ENCODE results near the gene LRRC1. TPM values are rescaled to one million over a fixed set of nuclear protein-coding genes. Genes with fewer than 3 reads are reported as not detected.

The LRRC1 gene
- total and polyA plus RNA-seq, 4 donors, result 0.36 to 6.4 (median 0.94) TPM

GRCh38 chr6:53892707-53893106, 97.9 kb downstream of the LRRC1 start:
- TF ChIP-seq REST (IDR thresholded peaks at IDR 0.05) (no peak), CTCF (IDR thresholded peaks at IDR 0.05; ENCODE audit: low read depth, low read length, missing input control) (no peak), GABPA (IDR thresholded peaks at IDR 0.05 in 1 of 2, conservative IDR thresholded peaks at IDR 0.05 in 1 of 2) (no peak), HNF4G (IDR thresholded peaks at IDR 0.05) (no peak), TAF1 (conservative IDR thresholded peaks at IDR 0.05) (no peak), EGR1 (IDR thresholded peaks at IDR 0.05; ENCODE audit: low read depth in 2 of 2) (no peak)
- no peak for DNase-seq (ENCODE audit: low spot score)
- Histone ChIP-seq H3K36me3 (ENCODE audit: control insufficient read depth in 4 of 4, insufficient read depth in 3 of 4, low read depth in 1 of 4, low read length in 3 of 4) (no peaks in the 10 kb centered on the region), H3K27me3 (ENCODE audit: control insufficient read depth in 4 of 4, insufficient read depth in 4 of 4, low read length in 3 of 4) (no peaks in the 10 kb centered on the region), H3K4me1 (ENCODE audit: control insufficient read depth in 4 of 4, insufficient read depth in 4 of 4, low read length in 3 of 4) (no peaks in the 10 kb centered on the region), H3K27ac (ENCODE audit: low read depth in 1 of 2, low read length in 2 of 2) (no peak overlapping the region), H3K9me3 (ENCODE audit: control insufficient read depth in 4 of 4, low read length in 3 of 4) (no peaks in the 10 kb centered on the region), H3K4me3 (ENCODE audit: low read depth in 1 of 3, low read length in 3 of 3) (no peak overlapping the region), H3K9ac (ENCODE audit: low read depth in 1 of 2, low read length in 2 of 2) (no peak overlapping the region)
- WGBS, result 86% methylated on average over 1 of the region's 1 CpG

GRCh38 chr6:53894091-53894490, 99.3 kb downstream of the LRRC1 start:
- Histone ChIP-seq H3K27ac (ENCODE audit: low read depth in 1 of 2, low read length in 2 of 2) (no peak overlapping the region), H3K9me3 (ENCODE audit: control insufficient read depth in 4 of 4, low read length in 3 of 4) (no peaks in the 10 kb centered on the region), H3K4me3 (ENCODE audit: low read depth in 1 of 3, low read length in 3 of 3) (no peak overlapping the region), H3K4me1 (ENCODE audit: control insufficient read depth in 4 of 4, insufficient read depth in 4 of 4, low read length in 3 of 4) (no peaks in the 10 kb centered on the region), H3K36me3 (ENCODE audit: control insufficient read depth in 4 of 4, insufficient read depth in 3 of 4, low read depth in 1 of 4, low read length in 3 of 4) (no peaks in the 10 kb centered on the region), H3K27me3 (ENCODE audit: control insufficient read depth in 4 of 4, insufficient read depth in 4 of 4, low read length in 3 of 4) (no peaks in the 10 kb centered on the region), H3K9ac (ENCODE audit: low read depth in 1 of 2, low read length in 2 of 2) (no peak overlapping the region)
- no peak for TF ChIP-seq RXRA (IDR thresholded peaks at IDR 0.05)
- TF ChIP-seq ZBTB33 (IDR thresholded peaks at IDR 0.05), result no peak
- no peak for TF ChIP-seq HNF4G (IDR thresholded peaks at IDR 0.05)
- TF ChIP-seq TAF1 (conservative IDR thresholded peaks at IDR 0.05), result no peak
- no peak for TF ChIP-seq RAD21 (IDR thresholded peaks at IDR 0.05)
- no peak for TF ChIP-seq CTCF (IDR thresholded peaks at IDR 0.05; ENCODE audit: low read depth, low read length, missing input control)
- TF ChIP-seq HNF4A (conservative IDR thresholded peaks at IDR 0.05), result no peak
- no peak for TF ChIP-seq JUND (IDR thresholded peaks at IDR 0.05)
- WGBS, result 73% methylated on average over 2 of the region's 2 CpGs
- DNase-seq (ENCODE audit: low spot score), result no peak

All from liver (tissue), 9 donors.